HG03280 (cell line): ENCODE data around the gene PTDSS2.

Source experiments
- ATAC-seq: cut with Tn5 transposase; IDR thresholded peaks from one replicate; pipeline ENCODE4 v1.9.1; 2021; ENCODE audit warnings: mild to moderate bottlenecking, moderate library complexity; ENCODE audit not compliant: unreplicated experiment

PTDSS2 gene

DNA sequence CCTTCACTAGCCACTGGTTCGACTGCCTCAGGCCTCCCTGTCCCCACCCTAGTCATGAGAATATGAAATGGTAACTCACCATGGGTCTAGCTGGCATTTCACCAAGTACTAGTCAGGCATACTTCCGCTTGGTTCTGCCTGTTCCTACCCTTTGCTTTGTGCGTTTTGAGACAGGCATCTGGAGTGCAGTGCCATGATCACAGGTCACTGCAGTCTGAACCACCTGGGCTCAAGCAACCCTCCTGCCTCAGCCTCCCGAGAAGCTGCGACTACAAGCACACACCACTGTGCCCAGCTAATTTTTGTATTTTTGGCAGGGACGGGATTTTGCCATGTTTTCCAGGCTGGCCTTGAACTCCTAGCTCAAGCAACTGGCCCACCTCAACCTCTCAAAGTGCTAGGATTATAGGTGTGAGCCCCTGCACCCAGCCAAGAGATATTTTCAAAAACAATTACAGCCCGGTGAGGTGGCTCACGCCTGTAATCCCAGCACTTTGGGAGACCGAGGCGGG is 71.2 kb downstream of the PTDSS2 start:
- ATAC-seq: no peak

GRCh38 chr11:526192-526591 is 76.1 kb downstream of the PTDSS2 start:
- ATAC-seq: no peak

DNA sequence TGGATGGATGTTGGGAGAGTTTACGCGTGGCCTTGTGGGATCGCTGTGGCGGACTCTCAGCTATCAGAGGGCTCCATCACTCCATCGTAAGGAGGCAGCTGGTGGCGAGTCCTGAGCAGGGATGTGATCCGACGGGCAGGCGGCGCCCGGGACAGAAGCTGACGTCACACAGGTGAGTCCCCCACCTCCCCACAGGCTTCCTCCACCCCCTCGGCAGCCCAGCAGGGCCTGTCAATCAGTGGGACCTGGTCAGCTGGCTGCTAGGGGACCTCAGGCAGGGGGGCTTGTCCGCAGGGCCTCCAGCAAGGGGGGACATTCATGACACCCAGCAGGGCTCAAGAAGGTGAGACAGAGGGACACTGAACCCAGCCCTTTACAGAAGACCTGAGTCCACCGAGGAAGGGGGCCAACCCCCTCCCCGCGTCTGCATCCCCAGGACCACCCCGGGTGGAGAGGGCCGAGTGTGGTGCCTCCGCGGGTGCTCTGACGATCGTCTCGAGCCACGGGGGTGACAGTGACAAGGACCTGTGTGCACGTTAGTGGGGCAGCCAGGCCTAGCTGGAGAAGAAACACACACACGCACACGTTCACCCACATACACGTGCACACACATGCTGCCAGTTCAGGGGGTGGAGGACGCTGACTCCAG is 78.2 kb downstream of the PTDSS2 start:
- no peak for ATAC-seq

DNA sequence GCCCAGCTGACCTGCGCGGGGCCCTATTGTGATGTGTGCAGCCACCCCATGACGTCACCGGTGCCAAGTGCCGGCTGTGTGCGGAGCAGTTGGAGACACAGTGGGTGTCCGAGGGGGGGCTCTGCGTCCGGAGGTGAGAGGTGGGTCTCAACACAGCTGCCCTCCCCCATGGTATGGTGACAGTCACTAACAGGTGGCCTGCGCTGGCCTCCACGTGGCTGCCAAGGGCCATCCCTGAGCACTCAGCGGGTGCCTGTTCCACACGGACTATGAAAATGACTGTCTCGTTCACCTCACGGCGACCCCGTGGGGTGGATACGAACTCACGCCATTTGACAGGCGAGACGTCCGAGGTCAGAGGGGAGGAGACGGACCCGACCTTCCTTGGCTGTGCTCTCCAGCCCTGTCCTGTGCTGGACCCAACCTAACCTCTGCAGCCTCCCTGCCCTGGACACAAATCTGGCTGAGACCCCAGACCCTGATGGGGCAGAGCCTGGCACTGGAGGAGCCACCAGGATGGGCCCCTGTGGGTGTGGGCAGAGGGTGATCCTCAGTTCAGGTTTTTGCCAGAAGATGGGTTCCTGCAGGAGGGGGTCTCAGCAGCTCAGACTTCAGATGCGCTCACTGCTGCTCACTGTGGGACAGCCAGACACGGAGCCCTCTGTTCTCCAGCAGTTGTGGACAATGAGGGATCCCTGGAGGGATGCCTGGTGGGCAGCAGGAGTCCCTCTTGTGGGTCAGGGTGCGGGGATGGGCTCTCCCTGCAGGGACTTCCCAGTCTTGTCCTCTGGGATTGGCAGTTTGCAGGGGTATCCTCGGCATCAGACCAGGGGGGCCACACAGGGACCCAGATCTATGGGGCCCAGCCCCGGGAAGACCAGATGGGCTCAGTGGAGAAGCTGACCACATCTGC is 79.0 kb downstream of the PTDSS2 start:
- ATAC-seq: no peak

- no peak for ATAC-seq
These were observed 79.8 kb downstream of the PTDSS2 start for GRCh38 chr11:529728-530411.

DNA sequence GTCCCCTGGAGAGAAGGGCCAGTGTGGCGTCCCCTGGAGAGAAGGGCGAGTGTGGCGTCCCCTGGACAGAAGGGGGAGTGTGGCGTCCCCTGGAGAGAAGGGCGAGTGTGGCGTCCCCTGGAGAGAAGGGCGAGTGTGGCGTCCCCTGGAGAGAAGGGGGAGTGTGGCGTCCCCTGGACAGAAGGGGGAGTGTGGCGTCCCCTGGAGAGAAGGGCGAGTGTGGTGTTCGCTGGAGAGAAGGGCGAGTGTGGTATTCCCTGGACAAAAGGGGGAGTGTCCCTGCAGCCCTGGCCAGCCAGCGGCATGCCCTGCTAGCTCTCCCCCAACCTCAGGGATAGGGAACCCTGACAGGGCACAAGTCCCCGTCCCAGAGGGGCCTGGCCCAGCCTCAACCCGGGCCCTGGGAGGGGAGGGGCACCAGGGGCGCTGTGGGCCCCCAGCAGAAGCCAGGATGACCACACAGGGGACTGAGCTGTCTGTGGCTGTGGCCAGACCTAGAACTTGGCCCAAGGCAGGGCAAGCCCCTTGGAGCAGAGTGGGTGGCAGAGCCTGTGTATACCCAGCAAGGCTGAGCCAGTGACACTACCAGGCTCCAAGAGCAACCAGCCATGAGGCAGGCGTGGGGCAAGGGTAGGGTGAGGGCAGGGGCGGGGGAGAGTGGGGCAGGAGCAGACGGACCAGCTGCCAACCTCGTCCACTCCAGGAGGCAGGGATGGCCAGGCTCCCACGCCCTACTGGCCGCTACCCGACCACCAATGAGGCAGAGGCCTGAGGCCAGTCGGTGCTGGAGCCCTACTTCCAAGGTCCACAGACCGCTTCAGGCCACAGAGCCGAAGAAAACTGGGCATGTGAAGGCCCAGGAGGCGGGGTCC is 81.1 kb downstream of the PTDSS2 start:
- ATAC-seq: no peak

GRCh38 chr11:531919-532526 is 81.9 kb downstream of the PTDSS2 start:
- no peak for ATAC-seq

- ATAC-seq: no peak
These were observed 82.5 kb downstream of the PTDSS2 start for GRCh38 chr11:532527-532985.

GRCh38 chr11:532986-533585 is 83.0 kb downstream of the PTDSS2 start:
- ATAC-seq: no peak

DNA sequence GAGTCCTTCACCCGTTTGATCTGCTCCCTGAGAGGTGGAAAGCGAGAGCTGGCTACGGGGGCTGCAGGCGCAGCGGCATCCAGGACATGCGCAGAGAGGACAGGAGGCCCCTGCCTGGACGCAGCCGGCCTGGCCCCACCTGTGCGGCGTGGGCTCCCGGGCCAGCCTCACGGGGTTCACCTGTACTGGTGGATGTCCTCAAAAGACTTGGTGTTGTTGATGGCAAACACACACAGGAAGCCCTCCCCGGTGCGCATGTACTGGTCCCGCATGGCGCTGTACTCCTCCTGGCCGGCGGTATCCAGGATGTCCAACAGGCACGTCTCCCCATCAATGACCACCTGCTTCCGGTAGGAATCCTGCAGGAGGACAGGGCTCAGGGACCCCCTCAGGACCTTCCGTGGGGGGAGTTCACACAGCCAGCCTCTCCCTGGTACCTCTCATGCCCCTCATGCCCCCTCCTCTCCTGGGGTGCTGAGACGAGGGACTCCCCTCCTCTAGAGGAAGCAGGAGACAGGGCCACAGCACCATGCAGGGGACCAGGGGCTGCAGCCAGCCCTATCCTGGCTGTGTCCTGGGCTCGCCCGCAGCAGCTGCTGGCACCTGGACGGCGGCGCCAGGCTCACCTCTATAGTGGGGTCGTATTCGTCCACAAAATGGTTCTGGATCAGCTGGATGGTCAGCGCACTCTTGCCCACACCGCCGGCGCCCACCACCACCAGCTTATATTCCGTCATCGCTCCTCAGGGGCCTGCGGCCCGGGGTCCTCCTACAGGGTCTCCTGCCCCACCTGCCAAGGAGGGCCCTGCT is 83.7 kb downstream of the PTDSS2 start:
- ATAC-seq: no peak

GRCh38 chr11:534396-535209 is 84.5 kb downstream of the PTDSS2 start:
- no peak for ATAC-seq

- peak; percentile 25 for ATAC-seq
These were observed 85.1 kb downstream of the PTDSS2 start for GRCh38 chr11:535210-535518.

DNA sequence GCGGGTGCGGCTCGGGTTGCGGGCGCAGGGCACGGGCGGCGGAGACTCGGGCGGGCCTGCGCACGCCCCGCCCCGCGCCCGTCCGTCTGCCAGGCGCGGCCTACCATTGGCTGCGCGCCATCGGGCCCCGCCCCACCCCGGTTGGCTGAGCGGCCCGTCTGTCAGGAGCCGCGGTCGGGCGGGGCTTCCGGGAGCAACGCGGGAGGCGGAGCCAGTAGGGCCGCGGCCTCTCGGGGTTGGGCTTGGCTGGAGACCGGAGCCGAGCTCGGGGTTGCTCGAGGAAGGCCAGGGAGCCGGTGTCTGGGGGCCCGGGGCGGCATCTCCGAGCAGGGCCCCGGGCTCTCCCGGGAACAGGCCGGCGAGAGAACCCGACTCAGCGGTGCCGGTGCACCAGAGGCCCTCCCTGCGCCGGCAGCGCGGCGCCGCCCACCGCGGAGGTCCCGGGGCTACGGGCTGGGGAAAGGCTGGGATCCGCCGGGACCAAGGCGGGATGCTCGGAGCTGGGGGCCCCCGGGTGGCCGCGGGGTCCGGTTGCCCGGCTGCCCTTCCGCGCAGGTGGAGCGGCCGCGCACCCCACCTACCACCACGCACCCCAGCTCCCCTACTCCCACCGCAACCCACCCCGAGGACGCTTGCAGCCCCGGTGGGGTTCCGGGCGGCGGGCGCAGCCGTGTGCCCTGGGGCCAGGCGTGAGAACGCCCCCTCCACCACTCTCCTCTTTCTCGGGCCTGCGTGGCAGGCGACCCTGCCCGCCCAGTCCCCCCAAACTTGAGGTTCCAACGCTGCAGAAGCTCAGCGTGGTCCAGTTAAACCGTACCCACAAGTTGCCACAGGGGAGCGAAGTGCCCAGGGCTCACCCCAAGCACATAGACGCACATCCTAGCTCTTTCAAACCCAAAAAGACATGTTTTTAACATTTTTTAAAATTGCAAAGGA is 85.7 kb downstream of the PTDSS2 start, which contains the start of gene HRAS:
HRAS (minus strand) TSS at position 58 of the 936 bp plus-strand sequence.
- peak; percentile 66 for ATAC-seq

- peak; percentile 53 for ATAC-seq
These were observed 87.0 kb downstream of the PTDSS2 start, which contains the start of gene LRRC56 for GRCh38 chr11:536841-537621. TSS of gene LRRC56 (plus strand) at chr11:537527. CDS start at chr11:540685, 3,158 bp downstream.

- ATAC-seq: peak; percentile 0
These were observed 87.7 kb downstream of the PTDSS2 start for GRCh38 chr11:537622-538430.
